Measurements from ENCODE around the gene PGA5. TPM values are rescaled to one million over a fixed set of nuclear protein-coding genes. Genes with fewer than 3 reads are reported as not detected.

Gene PGA5
- total and polyA plus RNA-seq, 11 donors: 0.04 to 2.2 (median 0.28) TPM; not detected in 4

- WGBS, 4 donors: 66 to 72% (median 69%) methylated on average over 10 of the region's 10 CpGs
- Histone ChIP-seq H3K36me3 (no peaks in the 10 kb centered on the region), H3K4me3 (no peak overlapping the region), H3K27ac (no peak overlapping the region), H3K9me3 (no peaks in the 10 kb centered on the region), H3K4me1 (no peaks in the 10 kb centered on the region), H3K27me3 (no peaks in the 10 kb centered on the region)
- intact Hi-C loops (cut with DNase I): no loop called here
- no peak for TF ChIP-seq CTCF (IDR thresholded peaks at IDR 0.05)
- no peak for TF ChIP-seq POLR2A (IDR thresholded peaks at IDR 0.05)
- no peak for DNase-seq
- ATAC-seq: no peak
These were observed 37.1 kb downstream of the PGA5 start for GRCh38 chr11:61278001-61278470.

- H3K9me3 ChIP-seq: no peaks in the 10 kb centered on the region
- DNase-seq (no peak), ATAC-seq (no peak)
- H3K4me3 ChIP-seq: no peak overlapping the region
- no peak for TF ChIP-seq CTCF (IDR thresholded peaks at IDR 0.05)
- TF ChIP-seq POLR2A (IDR thresholded peaks at IDR 0.05): no peak
- no peaks in the 10 kb centered on the region for H3K36me3 ChIP-seq
- H3K27ac ChIP-seq: no peak overlapping the region
- intact Hi-C loops (cut with DNase I): no loop called here
- WGBS, 4 donors: 86 to 88% (median 87%) methylated on average over 12 of the region's 12 CpGs
- H3K4me1 ChIP-seq: no peaks in the 10 kb centered on the region
- H3K27me3 ChIP-seq: no peaks in the 10 kb centered on the region
These were observed 39.1 kb downstream of the PGA5 start for GRCh38 chr11:61279934-61280659.

GRCh38 chr11:61280883-61281580 is 40.1 kb downstream of the PGA5 start:
- 84 to 91% (median 90%) methylated on average over 19 to 20 of the region's 20 CpGs for WGBS, 4 donors
- Histone ChIP-seq H3K27me3 (no peaks in the 10 kb centered on the region), H3K4me1 (no peaks in the 10 kb centered on the region), H3K9me3 (no peaks in the 10 kb centered on the region), H3K27ac (no peak overlapping the region), H3K36me3 (no peaks in the 10 kb centered on the region), H3K4me3 (no peak overlapping the region)
- DNase-seq: no peak
- no peak for ATAC-seq
- intact Hi-C loops (cut with DNase I): no loop called here
- TF ChIP-seq CTCF (IDR thresholded peaks at IDR 0.05) (no peak), POLR2A (IDR thresholded peaks at IDR 0.05) (no peak)

DNA sequence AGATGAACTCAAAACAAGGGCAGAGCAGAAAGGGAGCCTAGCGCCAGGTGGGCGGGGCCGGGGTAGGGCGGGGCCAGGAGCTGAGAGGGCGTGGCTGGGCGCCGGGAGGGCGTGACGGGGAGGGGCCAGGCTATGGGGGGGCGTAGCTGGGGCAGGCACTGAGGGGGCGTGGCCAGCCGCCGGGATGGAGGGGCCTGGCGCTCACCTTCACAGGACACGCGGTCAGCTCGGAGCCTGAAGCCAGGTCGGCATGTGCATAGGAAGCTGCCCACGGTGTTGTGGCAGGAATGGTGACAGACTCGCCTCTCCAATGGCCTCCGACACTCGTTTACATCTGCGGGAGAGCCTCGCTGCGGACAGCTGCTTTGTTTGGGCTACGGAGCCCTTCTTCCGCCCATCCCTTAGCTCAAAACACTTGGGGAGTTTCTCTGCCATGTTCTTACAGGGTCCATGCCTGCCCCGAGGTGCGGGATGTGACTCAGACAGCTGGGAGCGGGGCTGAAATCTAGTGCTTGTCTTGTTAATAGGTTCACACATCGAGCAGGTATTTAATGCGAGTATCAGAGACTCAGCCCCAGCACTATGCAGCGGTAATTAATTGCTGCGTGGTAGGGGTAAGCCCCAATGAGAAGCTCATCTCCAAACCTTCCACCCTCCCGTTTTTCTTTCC is 40.7 kb downstream of the PGA5 start:
- H3K36me3 ChIP-seq: no peaks in the 10 kb centered on the region
- H3K27ac ChIP-seq: no peak overlapping the region
- TF ChIP-seq CTCF (IDR thresholded peaks at IDR 0.05) (no peak), POLR2A (IDR thresholded peaks at IDR 0.05) (no peak)
- no peak overlapping the region for H3K4me3 ChIP-seq
- H3K4me1 ChIP-seq: no peaks in the 10 kb centered on the region
- 45 to 58% (median 50%) methylated on average over 31 to 35 of the region's 35 CpGs for WGBS, 4 donors
- no peaks in the 10 kb centered on the region for H3K9me3 ChIP-seq
- H3K27me3 ChIP-seq: no peaks in the 10 kb centered on the region
- DNase-seq (no peak), ATAC-seq (peak in 3 of 4 donors; percentile 55 to 71 (median 69))
- intact Hi-C loops (cut with DNase I): no loop called here
